Ovary (tissue), 9 donors: ENCODE measurements around the gene MAST4. TPM values are rescaled to one million over a fixed set of nuclear protein-coding genes. Genes with fewer than 3 reads are reported as not detected.

Source experiments
- DNase-seq, 5 donors: peaks; one replicate each; pipeline ENCODE4 v3.0.0-alpha.2; 2019 to 2020
- H3K27ac ChIP-seq, 2 donors: fragments of 200-600 bp; one replicate each; pipeline versions ENCODE4 v1.5.1 to v1.8.0; 2019 to 2022
- H3K27me3 ChIP-seq: fragments of 200-600 bp; one replicate; pipeline ENCODE4 v1.8.0; 2022
- H3K36me3 ChIP-seq: fragments of 200-600 bp; sonication (generic); one replicate; pipeline ENCODE4 v1.5.1; 2019
- H3K4me1 ChIP-seq: one replicate; pipeline ENCODE4 v1.8.1; 2013; ENCODE audit warnings: mild to moderate bottlenecking, moderate library complexity; ENCODE audit not compliant: insufficient read depth
- H3K4me3 ChIP-seq: fragments of 200-600 bp; sonication (generic); one replicate; pipeline ENCODE4 v1.5.1; 2017
- H3K9me3 ChIP-seq, 2 donors: fragments of 200-600 bp in 1 of 2; sonication (generic) in 1 of 2; one replicate each; pipeline versions ENCODE4 v1.5.1 to v1.8.1; 2013 to 2019; ENCODE audit warnings: mild to moderate bottlenecking in 1 of 2, moderate library complexity in 1 of 2
- CTCF ChIP-seq, 3 donors: fragments of 450-650 bp in 2 of 3; fragments of 200-600 bp in 1 of 3; IDR thresholded peaks; one replicate each; pipeline versions ENCODE4 v1.5.1 to v1.8.0; 2016 to 2022; ENCODE audit warnings: antibody characterized with exemption in 3 of 3, mild to moderate bottlenecking in 1 of 3
- EP300 ChIP-seq: sonication (generic); formaldehyde crosslinking; IDR thresholded peaks from one replicate; pipeline ENCODE4 v1.6.1; 2017; ENCODE audit warnings: antibody characterized with exemption
- POLR2A ChIP-seq: fragments of 450-650 bp; IDR thresholded peaks from one replicate; pipeline ENCODE4 v1.6.1; 2017; ENCODE audit warnings: antibody characterized with exemption, mild to moderate bottlenecking, moderate library complexity
- WGBS, 3 donors: extraction: QIAGEN DNeasy Blood & Tissue Kit in 1 of 3; methylation state at CpG; one replicate each; pipeline versions ENCODE4 v1.1.5 to v1.1.7; 2013 to 2017; 5-methylcytosine and 5-hydroxymethylcytosine counted together
- intact Hi-C, 4 donors: fragments of 100-400 bp; cut with DNase I; formaldehyde crosslinking; loops; one replicate each; pipeline versions ENCODE4 v1.11.0 to v1.15.1; 2022 to 2023
- polyA plus RNA-seq, 2 donors: library from polyadenylated mRNA; stranded (reverse); fragments of 200-250 nt in 1 of 2; fragments of 350-450 nt in 1 of 2; fragmentation: Illumina TruSeq in 1 of 2; extraction: RNeasy Lipid Tissue Mini Kit (QIAGEN cat#74804) in 1 of 2; gene quantifications; one replicate each; pipeline ENCODE4 v1.2.3, GENCODE V29; 2013 to 2014
- total RNA-seq, 7 donors: library from RNA; depleted of rRNA in 2 of 7; stranded (reverse); fragments of >200 nt in 2 of 7; fragmentation: NEBNext Ultra II Directional in 3 of 7; extraction: Animal tissue kit (Norgen Biotek cat#: 25700) in 3 of 7; gene quantifications; one replicate each; pipeline versions ENCODE4 v1.1.0 to v1.2.4, GENCODE V29; 2016 to 2023
- donor health status: DM: no; HTN: no; CAD: no; lungs with moderate emphysema.
- donor health status: DM: no; HTN: no; CAD: no.
- donor health status: Bipolar disorder and iron deficiency.
- donor health status: DM: yes; HTN: yes; CAD: no.
- donor health status: DM: no; HTN: no; CAD: no.
- donor health status: DM: yes; HTN: yes; CAD: no.

Gene MAST4
- total and polyA plus RNA-seq, 9 donors = 11.6 to 86.3 (median 57.6) TPM

- Histone ChIP-seq H3K4me3 (no peak overlapping the region), H3K27ac (no peak overlapping the region), H3K27me3 (no peaks in the 10 kb centered on the region), H3K9me3 (no peaks in the 10 kb centered on the region), H3K36me3 (no peaks in the 10 kb centered on the region), H3K4me1 (peaks cover 2% of the 10 kb centered on the region)
- TF ChIP-seq POLR2A (no peak), EP300 (no peak), CTCF (IDR thresholded peaks at IDR 0.05) (no peak)
- WGBS, 3 donors = 93 to 97% (median 96%) methylated on average over 3 of the region's 3 CpGs
- DNase-seq = no peak
- intact Hi-C loops = no loop called here
These were observed 467.6 kb downstream of the MAST4 start for GRCh38 chr5:67063791-67064190.

DNA sequence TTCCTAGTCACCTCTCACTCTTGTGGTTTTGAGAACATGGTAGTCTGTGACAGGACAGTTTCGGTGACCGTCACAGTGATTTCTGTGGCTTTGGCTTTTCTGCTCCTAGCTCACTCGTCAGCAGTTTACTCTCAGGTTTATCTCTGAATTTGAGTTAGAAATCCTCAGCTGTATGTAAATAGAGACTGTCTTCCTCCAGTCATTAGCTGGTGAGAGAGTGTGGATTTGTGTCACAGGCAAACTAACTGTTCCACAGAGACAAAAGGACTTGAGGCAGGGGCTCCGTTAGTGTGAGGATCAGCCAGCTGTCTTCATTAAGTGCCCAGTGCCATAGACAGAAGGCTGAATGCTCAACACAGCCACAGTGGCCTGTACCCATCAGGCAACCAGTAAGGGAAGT is 469.0 kb downstream of the MAST4 start:
- no peak overlapping the region for H3K27ac ChIP-seq
- TF ChIP-seq EP300 = no peak
- no peak for TF ChIP-seq POLR2A
- TF ChIP-seq CTCF (IDR thresholded peaks at IDR 0.05) = no peak
- no peaks in the 10 kb centered on the region for H3K27me3 ChIP-seq
- H3K4me3 ChIP-seq = no peak overlapping the region
- H3K9me3 ChIP-seq = no peaks in the 10 kb centered on the region
- no peaks in the 10 kb centered on the region for H3K36me3 ChIP-seq
- intact Hi-C loops = no loop called here
- H3K4me1 ChIP-seq = peaks cover 1% of the 10 kb centered on the region
- DNase-seq = no peak
- WGBS, 3 donors = 94 to 96% (median 95%) methylated on average over 4 of the region's 4 CpGs

GRCh38 chr5:67065696-67066095 is 469.5 kb downstream of the MAST4 start:
- Histone ChIP-seq H3K27me3 (no peaks in the 10 kb centered on the region), H3K9me3 (no peaks in the 10 kb centered on the region), H3K27ac (no peak overlapping the region), H3K36me3 (no peaks in the 10 kb centered on the region), H3K4me1 (peaks cover 1% of the 10 kb centered on the region), H3K4me3 (no peak overlapping the region)
- intact Hi-C loops = no loop called here
- TF ChIP-seq CTCF (IDR thresholded peaks at IDR 0.05) = no peak
- TF ChIP-seq POLR2A = no peak
- TF ChIP-seq EP300 = no peak
- DNase-seq = no peak
- 86 to 97% (median 92%) methylated on average over 1 of the region's 1 CpG for WGBS, 3 donors

DNA sequence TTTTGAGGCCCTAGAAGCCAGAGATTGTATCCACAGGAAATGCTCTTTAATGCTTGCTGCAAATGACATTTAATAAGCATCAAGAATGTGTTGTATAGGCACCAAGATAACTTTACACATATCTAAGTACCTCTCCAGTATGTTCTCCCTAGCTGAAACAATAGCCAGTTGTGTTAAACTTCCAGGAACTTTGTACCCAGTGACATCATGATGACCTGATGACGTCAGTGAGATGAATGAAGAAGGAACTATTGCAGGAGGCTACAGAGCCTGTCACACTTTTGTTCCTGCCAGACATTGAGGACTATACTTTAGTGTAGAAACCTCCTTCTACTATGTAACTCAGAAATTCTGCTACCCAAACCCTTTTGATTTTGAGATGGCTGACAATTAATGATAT is 470.6 kb downstream of the MAST4 start:
- DNase-seq = no peak
- Histone ChIP-seq H3K9me3 (no peaks in the 10 kb centered on the region), H3K27me3 (no peaks in the 10 kb centered on the region), H3K36me3 (no peaks in the 10 kb centered on the region), H3K27ac (no peak overlapping the region), H3K4me3 (no peak overlapping the region), H3K4me1 (peaks cover 1% of the 10 kb centered on the region)
- TF ChIP-seq POLR2A (no peak), EP300 (no peak), CTCF (IDR thresholded peaks at IDR 0.05) (no peak)
- 77 to 83% (median 81%) methylated on average over 1 of the region's 1 CpG for WGBS, 3 donors
- intact Hi-C loops = no loop called here
